GM18508 (cell line): ENCODE data around the gene SMIM3.
A peak's percentile ranks its signal among the peaks of the same experiment; 100 is the strongest.
"Not testable (repeated sequence)": the region's sequence is repeated elsewhere in the genome, so short reads cannot be mapped to it uniquely, and the experiment has no call there.

ENCODE experiments used
- ATAC-seq: cut with Tn5 transposase; IDR thresholded peaks from one replicate; pipeline ENCODE4 v1.9.1; 2021; ENCODE audit warnings: moderate number of reproducible peaks; ENCODE audit not compliant: insufficient read depth, unreplicated experiment

The SMIM3 gene

GRCh38 chr5:150778517-150779396 lies at the start of gene SMIM3:
Gene SMIM3 (plus strand): TSS chr5:150778757. CDS start chr5:150795441, 16,684 bp downstream.
- no peak for ATAC-seq

- no peak for ATAC-seq
Observed at GRCh38 chr5:150729859-150730258, 48.7 kb upstream of the SMIM3 start.

- ATAC-seq, result no peak
Observed at GRCh38 chr5:150731669-150732242, 46.8 kb upstream of the SMIM3 start.

- ATAC-seq, result no peak
Observed at GRCh38 chr5:150734579-150735384, 43.8 kb upstream of the SMIM3 start.

- no peak for ATAC-seq
Observed at GRCh38 chr5:150738862-150739261, 39.7 kb upstream of the SMIM3 start.

- no peak for ATAC-seq
Observed at GRCh38 chr5:150740992-150741391, 37.6 kb upstream of the SMIM3 start.

GRCh38 chr5:150742455-150743141 lies 36.0 kb upstream of the SMIM3 start:
- ATAC-seq, result not testable (repeated sequence)

GRCh38 chr5:150743142-150743488 lies 35.4 kb upstream of the SMIM3 start:
- ATAC-seq, result not testable (repeated sequence)

GRCh38 chr5:150750469-150750868 lies 28.1 kb upstream of the SMIM3 start:
- no peak for ATAC-seq

- ATAC-seq, result no peak
Observed at GRCh38 chr5:150751096-150751891, 27.3 kb upstream of the SMIM3 start.

GRCh38 chr5:150753463-150753862 lies 25.1 kb upstream of the SMIM3 start:
- no peak for ATAC-seq

GRCh38 chr5:150753863-150754262 lies 24.7 kb upstream of the SMIM3 start:
- ATAC-seq, result no peak

- no peak for ATAC-seq
Observed at GRCh38 chr5:150757087-150757649, 21.4 kb upstream of the SMIM3 start.

- ATAC-seq, result peak; percentile 10
Observed at GRCh38 chr5:150758203-150758530, 20.4 kb upstream of the SMIM3 start.

- ATAC-seq, result peak; percentile 96
Observed at GRCh38 chr5:150758531-150759333, 19.8 kb upstream of the SMIM3 start, which contains the start of gene DCTN4. Gene DCTN4 (minus strand): TSS chr5:150759017. CDS start chr5:150758993, 24 bp downstream.

GRCh38 chr5:150759334-150759583 lies 19.3 kb upstream of the SMIM3 start:
- no peak for ATAC-seq

GRCh38 chr5:150762211-150762610 lies 16.3 kb upstream of the SMIM3 start:
- no peak for ATAC-seq

GRCh38 chr5:150763023-150763769 lies 15.4 kb upstream of the SMIM3 start:
- no peak for ATAC-seq
